Activated T-cell treated with anti-CD3 and anti-CD28 coated beads for 4 hours (primary cell): ENCODE data around the gene UAP1L1.
A peak's percentile ranks its signal among the peaks of the same experiment; 100 is the strongest.

Experiments
- DNase-seq: peaks from one replicate; pipeline ENCODE4 v3.0.0-alpha.2; 2020

The UAP1L1 gene

GRCh38 chr9:137042751-137043727, 34.3 kb upstream of the UAP1L1 start:
- no peak for DNase-seq

- no peak for DNase-seq
Measured at GRCh38 chr9:137044037-137044436, 33.3 kb upstream of the UAP1L1 start.

- no peak for DNase-seq
Measured at GRCh38 chr9:137044502-137045177, 32.7 kb upstream of the UAP1L1 start.

- no peak for DNase-seq
Measured at GRCh38 chr9:137045294-137046087, 31.8 kb upstream of the UAP1L1 start.

GRCh38 chr9:137046088-137046787, 31.1 kb upstream of the UAP1L1 start, which contains the start of gene NPDC1:
TSS of gene NPDC1 (minus strand) at chr9:137046177. CDS start at chr9:137045989, 188 bp downstream.
- peak; percentile 70 for DNase-seq

GRCh38 chr9:137048655-137049543, 28.4 kb upstream of the UAP1L1 start:
- DNase-seq, result no peak

GRCh38 chr9:137049544-137050449, 27.5 kb upstream of the UAP1L1 start:
- no peak for DNase-seq

- no peak for DNase-seq
Measured at GRCh38 chr9:137050570-137050969, 26.7 kb upstream of the UAP1L1 start.

GRCh38 chr9:137051145-137051724, 26.1 kb upstream of the UAP1L1 start:
- DNase-seq, result no peak

GRCh38 chr9:137052293-137052692, 25.0 kb upstream of the UAP1L1 start:
- no peak for DNase-seq

- no peak for DNase-seq
Measured at GRCh38 chr9:137052998-137053943, 24.0 kb upstream of the UAP1L1 start.

- DNase-seq, result peak; percentile 36
Measured at GRCh38 chr9:137053944-137054931, 23.1 kb upstream of the UAP1L1 start, which contains the start of gene ENTPD2. TSS of gene ENTPD2 (minus strand) at chr9:137054061. CDS start at chr9:137053997, 64 bp downstream.

GRCh38 chr9:137054932-137055384, 22.4 kb upstream of the UAP1L1 start:
- DNase-seq, result no peak

GRCh38 chr9:137055385-137056364, 21.6 kb upstream of the UAP1L1 start:
- no peak for DNase-seq

- DNase-seq, result no peak
Measured at GRCh38 chr9:137056739-137057415, 20.4 kb upstream of the UAP1L1 start.
